Measurements from ENCODE around the gene ARHGAP31.

The ARHGAP31 gene

DNA sequence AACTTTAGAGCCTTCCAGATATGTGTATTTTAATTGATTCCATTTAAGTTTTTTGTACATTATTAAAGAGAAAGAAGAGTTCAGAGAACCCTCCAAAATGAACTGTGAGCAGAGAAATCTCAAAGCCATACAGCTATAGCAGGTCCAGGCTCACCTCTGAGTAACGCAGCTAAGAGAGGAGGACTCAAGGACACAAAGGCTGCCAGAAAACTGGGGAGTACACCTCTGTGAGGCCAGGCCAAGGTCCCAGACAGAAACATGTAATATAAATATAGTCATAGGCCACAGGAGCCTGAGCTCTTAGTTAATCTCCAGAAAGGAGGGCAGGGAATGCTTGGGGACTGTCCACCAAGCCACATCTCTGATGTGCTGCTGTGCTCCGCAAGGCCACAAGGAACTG, 102.7 kb downstream of the ARHGAP31 start:
- DNase-seq: no peak

DNA sequence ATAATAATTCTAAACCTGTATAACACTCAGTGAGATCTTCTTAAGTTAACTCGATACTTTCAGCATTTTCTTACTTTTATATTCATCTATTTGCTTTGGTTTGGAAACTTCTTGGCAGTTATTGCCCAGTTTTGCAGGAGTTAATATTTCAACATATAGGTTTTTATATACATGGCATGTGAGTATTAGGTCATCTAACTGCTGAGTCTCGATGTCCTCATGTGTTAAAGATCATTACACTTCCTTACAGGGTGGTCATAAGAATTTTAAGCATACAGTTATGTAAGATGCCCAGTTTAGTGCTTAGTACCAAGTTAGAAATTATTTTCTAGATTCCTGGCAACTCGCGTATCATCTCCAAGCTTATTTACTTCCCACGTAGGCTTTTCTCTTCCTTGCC, 106.3 kb downstream of the ARHGAP31 start:
- DNase-seq: no peak

DNA sequence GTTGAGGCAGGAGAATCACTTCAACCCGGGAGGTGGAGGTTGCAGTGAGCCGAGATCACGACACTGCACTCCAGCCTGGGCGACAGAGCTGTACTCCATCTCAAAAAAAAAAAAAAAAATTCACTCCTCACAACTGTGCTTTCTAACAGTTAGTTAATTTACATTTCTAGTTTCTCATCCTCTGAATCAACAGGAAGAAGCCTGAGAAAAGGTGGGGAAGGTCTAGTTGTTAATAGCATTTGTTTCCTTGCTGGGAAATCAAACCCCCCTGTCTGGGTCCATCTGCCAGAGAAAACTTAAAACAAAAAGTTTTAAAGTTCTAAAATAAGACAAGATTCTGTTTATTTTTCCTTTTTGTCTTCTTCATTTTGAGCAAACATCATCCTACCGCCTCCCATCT, 106.9 kb downstream of the ARHGAP31 start:
- no peak for DNase-seq

DNA sequence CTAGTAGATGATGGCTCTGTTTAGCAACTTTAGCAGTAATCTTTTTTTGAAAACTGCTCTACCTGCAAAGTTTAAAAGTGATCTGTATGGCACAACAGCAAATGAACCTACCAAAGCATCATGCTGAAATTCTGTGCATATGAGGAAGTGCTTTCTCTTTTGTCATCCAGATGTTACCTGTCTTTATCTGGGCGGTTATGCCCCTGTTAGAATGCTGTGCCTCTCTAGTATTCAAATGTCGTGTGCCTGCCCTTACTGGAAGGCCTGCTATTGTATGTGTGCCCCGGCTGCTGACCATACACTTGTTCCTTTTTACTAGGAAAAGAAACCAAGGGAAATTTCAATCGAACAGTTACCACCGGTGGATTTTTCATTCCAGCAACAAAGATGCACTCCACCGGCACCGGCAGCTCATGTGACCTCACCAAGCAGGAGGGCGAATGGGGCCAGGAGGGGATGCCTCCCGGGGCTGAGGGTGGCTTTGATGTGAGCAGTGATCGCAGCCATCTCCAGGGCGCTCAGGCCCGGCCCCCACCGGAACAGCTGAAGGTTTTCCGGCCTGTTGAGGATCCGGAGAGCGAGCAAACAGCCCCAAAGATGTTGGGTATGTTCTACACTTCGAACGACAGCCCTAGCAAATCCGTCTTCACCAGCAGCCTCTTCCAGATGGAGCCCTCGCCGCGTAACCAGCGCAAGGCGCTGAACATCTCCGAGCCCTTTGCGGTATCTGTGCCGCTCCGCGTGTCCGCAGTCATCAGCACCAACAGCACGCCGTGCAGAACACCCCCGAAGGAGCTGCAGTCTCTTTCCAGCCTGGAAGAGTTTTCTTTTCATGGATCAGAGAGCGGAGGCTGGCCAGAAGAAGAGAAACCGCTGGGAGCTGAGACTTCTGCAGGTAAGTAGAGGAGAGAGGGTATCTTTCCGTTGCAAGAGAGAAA, 107.6 kb downstream of the ARHGAP31 start:
- no peak for DNase-seq

DNA sequence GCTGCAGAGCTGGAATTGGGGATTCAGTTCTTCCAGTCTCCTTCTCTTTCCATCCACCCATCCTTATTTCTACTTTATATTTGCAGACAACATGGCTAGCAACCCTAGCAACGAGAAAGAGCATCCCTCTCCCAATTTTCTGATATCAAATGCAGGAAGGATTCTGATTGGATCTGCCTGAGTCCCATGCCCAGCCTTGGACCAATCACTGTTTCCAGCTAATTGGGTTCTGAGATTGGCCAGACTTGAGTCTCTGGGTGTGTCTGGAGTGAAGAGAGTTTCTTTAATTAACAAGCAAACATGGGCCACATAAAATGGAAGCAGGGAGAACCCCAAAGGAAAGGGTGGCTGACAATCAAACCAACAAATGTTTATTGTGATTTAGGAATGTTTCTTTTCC, 108.6 kb downstream of the ARHGAP31 start:
- no peak for DNase-seq

DNA sequence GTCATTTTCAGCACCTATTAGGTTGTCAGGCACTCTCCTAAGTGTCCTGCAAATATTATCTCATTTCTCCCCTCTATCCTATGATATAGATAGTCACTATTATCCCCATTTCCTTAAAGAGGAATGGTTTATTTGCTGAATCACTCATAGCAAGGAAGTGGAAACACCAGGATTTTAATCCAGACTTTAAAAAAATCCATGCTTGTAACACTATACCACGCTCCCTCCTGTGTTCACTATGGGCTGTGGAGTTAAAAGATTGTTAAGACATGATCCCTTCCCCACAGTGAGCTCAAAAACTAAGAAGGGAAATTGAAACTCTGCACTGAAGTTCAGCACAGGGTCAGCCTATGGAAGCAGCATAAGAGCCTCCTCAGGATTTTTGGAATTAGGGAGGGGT, 109.0 kb downstream of the ARHGAP31 start:
- DNase-seq: peak; percentile 18

DNA sequence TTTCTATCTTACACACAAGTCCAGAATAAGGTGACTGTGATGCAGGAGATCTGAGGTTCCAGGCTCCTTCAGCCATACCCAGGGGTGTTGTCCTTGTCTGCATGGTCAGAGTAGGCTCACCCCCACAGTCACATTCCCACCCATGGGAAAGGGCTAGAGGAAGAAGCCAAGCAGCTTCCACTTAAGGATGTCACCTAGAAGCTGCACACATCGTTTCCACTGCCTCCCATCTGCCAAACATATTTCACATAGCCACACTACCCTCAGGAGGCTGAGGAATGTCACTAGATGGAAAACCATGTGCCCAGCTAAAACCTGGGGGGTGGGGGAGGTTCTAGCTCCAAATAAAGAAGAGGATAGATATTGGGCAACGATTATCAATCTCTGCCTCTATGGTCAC, 111.1 kb downstream of the ARHGAP31 start:
- DNase-seq: no peak

DNA sequence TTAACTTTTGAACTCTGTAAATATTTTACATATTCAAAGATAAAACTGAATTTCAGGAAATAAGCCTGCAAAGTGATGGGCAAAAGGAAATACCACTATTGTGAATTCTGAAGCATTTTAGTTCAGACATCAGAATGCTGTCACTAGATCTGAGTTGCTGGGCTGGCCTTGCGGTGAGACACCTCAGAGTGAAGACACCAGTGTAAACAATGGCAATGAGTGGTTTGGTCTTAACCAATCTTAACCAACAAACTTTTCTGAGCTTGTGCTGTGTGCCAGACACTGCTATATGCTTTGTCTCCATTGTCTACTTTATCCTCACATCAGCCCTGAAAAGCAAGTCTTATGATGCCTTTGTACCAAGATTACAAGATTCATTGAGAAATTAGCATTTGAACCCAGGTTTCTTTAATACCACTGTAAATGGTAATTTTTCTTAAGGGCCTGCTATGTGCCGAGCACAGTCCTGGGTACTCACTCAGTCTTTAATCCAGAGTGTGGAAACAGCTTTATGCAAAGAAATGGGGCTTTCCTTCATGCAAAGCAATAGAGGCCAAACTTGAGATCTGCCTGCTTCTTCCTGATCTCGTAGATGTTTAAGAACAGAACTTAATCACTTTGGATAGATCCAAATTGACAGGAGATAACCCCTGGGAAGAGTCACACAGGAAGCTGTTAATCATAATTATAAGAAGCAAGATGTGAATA, 114.2 kb downstream of the ARHGAP31 start:
- no peak for DNase-seq

DNA sequence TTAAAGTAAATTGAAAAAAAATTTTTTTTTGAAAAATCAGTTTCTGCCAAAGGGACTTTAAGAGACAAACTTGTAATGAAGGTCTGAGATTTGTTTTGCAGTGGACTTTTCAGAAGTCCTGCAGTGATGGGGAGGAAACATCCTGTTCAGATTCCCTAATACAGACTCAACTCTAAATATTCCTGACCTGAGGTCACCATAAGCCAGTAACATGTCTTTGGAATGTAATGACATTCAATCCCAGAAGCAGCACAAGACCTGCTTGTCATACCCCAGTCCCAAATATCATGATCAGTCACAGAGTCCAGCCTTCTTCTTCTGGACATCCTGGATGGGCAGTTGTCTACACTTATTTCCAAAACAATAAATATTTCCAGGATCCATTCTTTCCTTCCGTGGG, 115.7 kb downstream of the ARHGAP31 start:
- no peak for DNase-seq

DNA sequence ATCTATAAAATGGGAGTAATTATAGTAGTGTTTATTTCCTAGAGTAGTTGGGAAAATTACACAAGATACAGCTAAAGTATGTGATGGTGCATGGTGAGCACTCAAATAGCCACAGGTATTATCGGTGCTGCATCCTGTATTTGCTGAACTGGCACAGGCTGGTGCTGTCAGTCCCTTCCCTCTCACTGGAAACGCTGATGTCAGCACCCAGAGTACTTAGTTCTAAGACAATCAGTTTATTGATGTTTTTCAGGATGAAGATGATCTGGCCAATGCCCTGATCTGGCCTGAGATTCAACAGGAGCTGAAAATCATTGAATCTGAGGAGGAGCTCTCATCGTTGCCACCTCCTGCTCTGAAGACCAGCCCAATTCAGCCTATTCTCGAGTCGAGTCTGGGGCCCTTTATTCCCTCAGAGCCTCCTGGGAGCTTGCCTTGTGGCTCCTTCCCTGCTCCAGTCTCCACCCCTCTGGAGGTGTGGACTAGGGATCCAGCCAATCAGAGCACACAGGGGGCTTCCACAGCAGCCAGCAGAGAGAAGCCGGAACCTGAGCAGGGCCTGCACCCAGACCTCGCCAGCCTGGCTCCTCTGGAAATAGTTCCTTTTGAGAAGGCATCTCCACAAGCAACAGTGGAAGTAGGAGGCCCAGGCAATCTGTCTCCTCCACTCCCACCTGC, 119.6 kb downstream of the ARHGAP31 start:
- DNase-seq: no peak

DNA sequence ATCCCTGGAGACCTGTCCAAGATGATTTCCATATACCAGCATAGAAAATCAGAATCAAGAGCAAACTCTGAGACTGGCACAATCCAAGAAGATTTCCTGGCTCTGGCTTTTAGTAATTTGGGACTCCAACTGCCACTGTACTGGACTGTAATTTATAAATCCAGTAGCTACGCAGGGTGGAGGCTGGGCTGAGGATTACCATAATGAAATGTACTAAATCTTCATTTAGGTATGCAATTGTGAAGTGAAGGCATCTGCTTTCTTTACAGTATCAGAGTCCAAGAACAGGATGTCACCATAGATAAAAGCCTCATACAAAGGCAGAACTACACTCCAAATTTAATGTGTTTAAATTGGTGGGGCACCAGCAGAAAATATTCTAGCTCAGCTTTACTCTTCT, 122.7 kb downstream of the ARHGAP31 start:
- no peak for DNase-seq

DNA sequence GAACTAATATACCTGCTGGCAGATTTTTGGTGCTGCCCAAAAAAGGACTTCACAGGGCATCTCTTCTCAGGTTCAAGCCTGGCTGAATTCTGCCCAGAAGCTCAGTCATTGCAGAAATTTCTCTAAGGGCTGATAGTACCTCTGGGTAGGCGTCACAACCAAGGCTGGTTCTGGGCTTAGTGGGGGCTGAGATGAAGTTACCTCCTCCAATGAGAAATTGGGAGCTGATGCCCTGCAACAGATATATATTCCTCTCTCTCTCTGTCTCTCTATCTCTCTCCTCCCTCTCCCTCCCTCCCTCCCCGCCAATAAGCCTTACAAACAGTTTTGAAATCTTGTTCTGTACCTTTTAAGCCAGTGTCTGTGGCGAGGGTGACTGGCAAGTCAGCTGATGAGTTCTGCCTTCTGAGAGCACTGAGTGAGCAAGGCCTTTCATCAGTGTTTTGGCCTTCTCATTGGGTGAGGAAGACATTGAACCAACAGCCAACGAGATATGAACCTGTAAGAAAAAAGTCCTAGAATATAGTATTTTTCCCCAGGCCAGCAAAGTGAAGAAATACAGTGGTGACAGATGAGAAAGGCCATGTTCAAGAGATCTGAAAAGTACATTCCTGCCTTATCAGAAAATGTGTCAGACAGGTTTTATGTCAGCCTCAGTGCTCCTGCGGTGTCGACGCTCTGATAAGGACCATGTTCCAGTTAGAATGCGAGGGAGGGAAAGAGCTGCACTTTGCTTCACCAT, 123.8 kb downstream of the ARHGAP31 start:
- no peak for DNase-seq

DNA sequence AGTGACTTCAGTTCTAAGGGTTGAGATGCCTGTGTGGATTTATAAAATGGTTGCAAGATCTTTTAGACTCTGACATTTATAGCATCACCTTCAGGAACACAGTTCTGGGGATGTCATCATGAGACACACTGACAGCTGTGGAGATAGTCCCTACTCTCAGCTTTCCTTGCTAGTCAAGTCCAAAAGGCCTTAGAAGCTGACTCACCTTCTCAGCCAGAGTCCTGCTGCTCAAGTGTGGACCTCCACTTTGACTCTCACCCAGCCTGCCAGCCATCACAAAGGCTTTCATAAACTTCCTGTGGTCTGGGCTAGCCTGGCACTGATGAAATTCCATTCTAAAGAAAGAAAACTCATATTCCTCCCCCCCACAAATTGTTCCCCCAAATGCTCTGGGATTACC, 124.5 kb downstream of the ARHGAP31 start:
- DNase-seq: no peak

DNA sequence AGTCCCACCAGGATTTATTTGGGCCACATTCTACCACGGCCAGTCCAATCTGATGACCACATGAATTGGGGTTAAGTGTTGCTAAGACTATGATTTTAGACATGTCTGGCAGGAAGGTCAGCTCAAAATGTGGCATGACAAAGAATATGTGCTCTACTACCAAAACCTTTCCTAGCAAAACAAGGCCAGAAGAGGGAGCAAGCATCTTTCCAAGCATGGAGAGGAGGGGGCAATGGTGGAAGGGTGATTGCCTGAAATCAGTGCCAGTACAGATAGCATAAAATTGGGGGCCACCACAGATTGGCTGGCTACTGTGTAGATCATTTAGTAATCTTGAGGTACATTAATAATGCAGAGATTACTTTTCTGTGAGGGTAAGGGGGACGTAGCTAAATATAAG, 126.0 kb downstream of the ARHGAP31 start:
- no peak for DNase-seq

DNA sequence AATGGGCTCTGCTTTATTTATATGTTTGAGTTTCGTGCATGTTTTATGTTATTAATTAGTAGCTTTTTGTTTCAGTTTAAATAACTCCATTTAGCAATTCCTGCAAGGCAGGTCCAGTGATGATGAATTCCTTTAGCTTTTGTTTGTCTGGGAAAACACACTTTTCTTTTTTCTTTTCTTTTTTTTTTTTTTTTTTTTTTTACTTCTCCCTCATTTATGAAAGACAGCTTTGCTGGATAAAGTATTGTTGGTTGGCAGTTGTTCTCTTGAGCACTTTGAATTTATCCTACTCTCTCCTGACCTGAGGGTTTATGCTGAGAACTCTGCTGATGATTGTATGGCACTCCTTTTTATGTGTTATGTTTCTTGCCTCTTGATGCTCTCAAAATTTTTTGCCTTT, 133.5 kb downstream of the ARHGAP31 start:
- no peak for DNase-seq

DNA sequence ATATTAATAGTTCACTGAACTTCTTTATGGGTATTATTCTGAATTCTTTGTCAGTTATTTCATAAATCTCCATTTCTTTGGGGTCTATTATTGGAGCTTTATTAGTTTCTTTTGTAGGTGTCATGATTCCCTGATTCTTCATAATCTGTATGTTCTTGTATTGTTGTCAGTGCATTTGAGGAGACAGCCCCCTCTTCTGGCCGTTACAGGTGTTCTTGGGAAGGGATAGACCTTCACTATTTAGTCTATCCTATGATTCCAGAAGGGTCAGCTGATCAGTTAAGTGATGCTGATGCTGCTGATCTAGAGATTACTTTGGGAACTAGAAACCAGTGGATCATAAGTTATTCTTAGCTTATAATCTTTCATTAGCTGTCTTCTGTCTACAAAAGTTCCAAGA, 134.4 kb downstream of the ARHGAP31 start:
- no peak for DNase-seq

DNA sequence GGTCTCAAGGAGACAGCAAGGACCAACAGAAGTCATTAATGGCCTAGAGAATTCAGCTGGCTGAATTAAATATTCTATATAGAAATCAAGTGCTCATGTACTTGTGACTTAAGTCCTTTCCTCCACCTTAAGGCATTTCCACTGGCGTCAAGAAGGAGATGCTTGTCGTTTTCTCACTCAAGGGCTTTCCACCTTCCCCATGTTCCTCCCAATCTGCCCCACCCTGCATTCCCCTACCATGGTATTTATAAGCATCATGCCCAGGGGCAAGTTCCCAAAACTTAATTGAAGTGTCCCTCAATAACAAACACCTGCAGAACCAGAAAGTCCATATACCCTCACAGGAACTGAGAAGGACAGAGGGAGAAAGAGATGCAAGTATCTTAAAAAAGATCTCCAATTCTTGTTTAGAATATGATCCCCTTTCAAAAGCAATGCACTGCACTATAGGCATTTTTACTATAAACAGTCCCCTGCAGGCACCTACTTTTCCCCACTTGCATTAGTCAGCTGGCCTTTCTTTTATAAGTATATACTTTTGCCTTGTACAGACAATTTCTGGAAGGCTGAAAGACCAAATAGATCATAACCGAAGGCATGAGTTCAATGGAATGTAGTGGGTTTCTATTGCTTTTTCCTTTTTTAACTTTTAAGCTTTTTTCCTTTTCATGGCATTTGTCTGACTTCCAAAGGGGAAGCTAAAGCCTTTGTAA, 139.6 kb downstream of the ARHGAP31 start:
- no peak for DNase-seq

DNA sequence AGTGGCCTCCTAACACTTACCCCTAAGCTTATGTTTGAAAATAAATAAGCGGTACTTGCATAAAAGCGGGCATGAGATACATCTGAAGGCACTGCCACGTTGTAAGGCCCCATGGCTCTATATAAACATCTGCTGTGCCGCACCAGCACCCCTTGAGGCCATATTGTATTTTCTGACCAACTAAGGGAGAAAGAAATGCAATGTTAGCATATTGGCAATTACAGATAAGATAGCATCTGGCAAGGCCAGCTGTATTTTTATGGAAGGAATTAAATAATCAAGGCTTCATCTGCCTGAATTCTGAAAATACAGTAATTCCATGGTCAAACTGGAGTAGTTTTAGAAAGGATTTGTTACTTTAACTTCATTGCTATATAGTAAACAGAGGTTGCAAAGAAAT, 140.5 kb downstream of the ARHGAP31 start:
- no peak for DNase-seq

DNA sequence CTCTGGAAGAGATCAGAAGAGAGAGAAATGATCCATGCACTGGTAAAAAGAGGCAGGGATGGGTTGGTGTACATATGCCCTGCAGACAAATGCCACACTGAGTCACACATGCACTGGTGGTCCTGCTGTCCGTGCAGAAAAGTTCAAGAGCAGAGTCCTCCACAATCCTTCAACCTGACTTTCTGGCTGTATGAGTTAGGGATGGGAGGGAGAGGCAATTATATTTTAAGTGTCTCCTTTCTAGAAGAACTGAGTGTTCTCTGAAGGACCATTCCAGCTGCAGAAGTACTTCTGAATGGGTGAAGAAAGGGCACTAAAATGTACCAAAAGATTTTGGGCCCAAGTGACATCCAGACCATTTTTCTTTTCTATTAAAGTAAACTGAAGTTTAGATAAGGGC, 142.8 kb downstream of the ARHGAP31 start:
- no peak for DNase-seq

DNA sequence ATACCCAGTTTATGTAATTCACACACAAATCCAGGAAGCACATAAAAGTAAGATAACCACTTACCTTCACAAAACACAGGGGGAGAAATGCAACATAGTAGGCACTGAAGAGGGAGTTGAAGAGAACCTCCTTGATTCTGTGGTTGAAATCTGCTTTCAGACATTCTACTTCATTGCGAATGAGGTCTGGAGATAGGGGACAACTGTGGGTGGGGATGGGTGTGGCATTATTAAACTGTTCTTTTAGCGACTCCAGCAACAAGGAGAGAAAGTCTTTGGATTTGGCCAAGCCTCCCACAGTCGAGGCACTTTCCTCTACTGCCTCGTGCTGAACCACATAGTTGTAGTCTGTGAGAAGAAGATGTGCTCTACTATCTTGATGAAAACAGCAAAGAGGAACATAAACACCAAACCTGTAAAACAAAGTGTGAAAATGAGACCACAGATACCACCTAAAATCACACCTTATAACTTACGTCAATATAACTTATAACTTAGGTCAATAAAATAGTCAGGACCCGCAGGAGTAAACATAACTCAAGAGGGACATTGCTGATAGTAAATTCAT, 143.6 kb downstream of the ARHGAP31 start:
- DNase-seq: no peak

DNA sequence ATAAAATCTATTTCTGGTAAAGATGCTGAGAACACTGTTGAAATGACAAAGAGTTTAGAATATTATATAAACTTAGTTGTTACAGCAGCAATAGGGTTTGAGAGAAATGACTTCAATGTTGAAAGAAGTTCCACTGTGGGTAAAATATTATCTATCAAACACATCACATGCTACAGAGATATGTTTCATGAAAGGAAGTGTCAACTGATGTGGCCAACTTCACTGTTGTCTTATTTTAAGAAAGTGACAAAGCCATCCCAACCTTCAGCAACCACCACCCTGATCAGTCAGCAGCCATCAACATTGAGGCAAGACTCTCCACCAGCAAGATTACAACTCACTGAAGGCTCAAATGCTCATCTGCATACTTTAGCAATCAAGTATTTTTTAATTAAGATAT, 149.0 kb downstream of the ARHGAP31 start:
- no peak for DNase-seq

DNA sequence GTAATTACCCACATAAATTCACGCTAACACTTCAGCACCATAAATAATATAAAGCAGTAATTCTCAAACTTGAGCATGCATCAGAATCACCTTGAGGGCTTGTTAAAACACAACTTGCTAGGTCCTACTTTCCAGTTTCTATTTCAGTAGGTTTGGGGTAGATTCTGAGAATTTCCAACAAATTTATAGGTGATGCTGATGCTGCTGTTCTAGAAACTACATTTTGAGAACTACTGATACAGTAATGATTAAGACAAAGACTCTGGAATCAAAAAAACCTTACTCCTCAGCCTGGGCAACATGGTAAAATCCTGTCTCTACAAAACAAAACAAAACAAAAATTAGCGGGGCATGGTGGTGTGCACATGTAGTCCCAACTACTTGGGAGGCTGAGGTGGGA, 150.4 kb downstream of the ARHGAP31 start:
- DNase-seq: no peak
